ENCODE measurements around the gene SOX5. TPM values are rescaled to one million over a fixed set of nuclear protein-coding genes. Genes with fewer than 3 reads are reported as not detected.
"Not testable (repeated sequence)": the region's sequence is repeated elsewhere in the genome, so short reads cannot be mapped to it uniquely, and the experiment has no call there.

SOX5 gene
- polyA plus RNA-seq, 2 donors, result 0.24 to 0.33 TPM

- Histone ChIP-seq H3K36me3 (ENCODE audit: control insufficient read depth in 2 of 2, insufficient read depth in 2 of 2, low read length in 1 of 2) (no peaks in the 10 kb centered on the region), H3K27ac (ENCODE audit: low read depth in 2 of 2, low read length in 1 of 2) (no peak overlapping the region), H3K9me3 (ENCODE audit: control insufficient read depth in 2 of 2, insufficient read depth in 1 of 2, low read depth in 1 of 2, low read length in 1 of 2) (no peaks in the 10 kb centered on the region), H3K4me1 (ENCODE audit: control insufficient read depth in 2 of 2, insufficient read depth in 2 of 2, low read length in 1 of 2) (no peaks in the 10 kb centered on the region), H3K4me3 (ENCODE audit: low read depth in 1 of 2, low read length in 2 of 2) (no peak overlapping the region), H3K27me3 (ENCODE audit: control insufficient read depth in 1 of 2, insufficient read depth in 2 of 2, low read length in 2 of 2) (no peaks in the 10 kb centered on the region)
- 71 to 81% methylated on average over 2 of the region's 2 CpGs for WGBS, 2 donors
These were observed 445.9 kb downstream of the SOX5 start for GRCh38 chr12:23503544-23503943.

- WGBS, 2 donors, result 69 to 80% methylated on average over 3 of the region's 3 CpGs
- no peaks in the 10 kb centered on the region for H3K9me3 ChIP-seq (ENCODE audit: control insufficient read depth in 2 of 2, insufficient read depth in 1 of 2, low read depth in 1 of 2, low read length in 1 of 2)
- no peaks in the 10 kb centered on the region for H3K27me3 ChIP-seq (ENCODE audit: control insufficient read depth in 1 of 2, insufficient read depth in 2 of 2, low read length in 2 of 2)
- H3K4me3 ChIP-seq (ENCODE audit: low read depth in 1 of 2, low read length in 2 of 2), result no peak overlapping the region
- H3K36me3 ChIP-seq (ENCODE audit: control insufficient read depth in 2 of 2, insufficient read depth in 2 of 2, low read length in 1 of 2), result no peaks in the 10 kb centered on the region
- no peak overlapping the region for H3K27ac ChIP-seq (ENCODE audit: low read depth in 2 of 2, low read length in 1 of 2)
- H3K4me1 ChIP-seq (ENCODE audit: control insufficient read depth in 2 of 2, insufficient read depth in 2 of 2, low read length in 1 of 2), result no peaks in the 10 kb centered on the region
These were observed 447.2 kb downstream of the SOX5 start for GRCh38 chr12:23502259-23502658.

- H3K36me3 ChIP-seq (ENCODE audit: control insufficient read depth in 2 of 2, insufficient read depth in 2 of 2, low read length in 1 of 2), result no peaks in the 10 kb centered on the region
- WGBS, 2 donors, result 61 to 75% methylated on average over 2 of the region's 2 CpGs
- no peaks in the 10 kb centered on the region for H3K27me3 ChIP-seq (ENCODE audit: control insufficient read depth in 1 of 2, insufficient read depth in 2 of 2, low read length in 2 of 2)
- no peaks in the 10 kb centered on the region for H3K4me1 ChIP-seq (ENCODE audit: control insufficient read depth in 2 of 2, insufficient read depth in 2 of 2, low read length in 1 of 2)
- no peaks in the 10 kb centered on the region for H3K9me3 ChIP-seq (ENCODE audit: control insufficient read depth in 2 of 2, insufficient read depth in 1 of 2, low read depth in 1 of 2, low read length in 1 of 2)
- no peak overlapping the region for H3K4me3 ChIP-seq (ENCODE audit: low read depth in 1 of 2, low read length in 2 of 2)
- H3K27ac ChIP-seq (ENCODE audit: low read depth in 2 of 2, low read length in 1 of 2), result no peak overlapping the region
These were observed 454.0 kb downstream of the SOX5 start for GRCh38 chr12:23495472-23495871.

- WGBS, 2 donors, result 61 to 76% methylated on average over 1 of the region's 1 CpG
- Histone ChIP-seq H3K4me1 (ENCODE audit: control insufficient read depth in 2 of 2, insufficient read depth in 2 of 2, low read length in 1 of 2) (no peaks in the 10 kb centered on the region), H3K9me3 (ENCODE audit: control insufficient read depth in 2 of 2, insufficient read depth in 1 of 2, low read depth in 1 of 2, low read length in 1 of 2) (no peaks in the 10 kb centered on the region), H3K4me3 (ENCODE audit: low read depth in 1 of 2, low read length in 2 of 2) (no peak overlapping the region), H3K27ac (ENCODE audit: low read depth in 2 of 2, low read length in 1 of 2) (no peak overlapping the region), H3K27me3 (ENCODE audit: control insufficient read depth in 1 of 2, insufficient read depth in 2 of 2, low read length in 2 of 2) (no peaks in the 10 kb centered on the region), H3K36me3 (ENCODE audit: control insufficient read depth in 2 of 2, insufficient read depth in 2 of 2, low read length in 1 of 2) (no peaks in the 10 kb centered on the region)
These were observed 455.8 kb downstream of the SOX5 start for GRCh38 chr12:23493672-23494071.

- not testable (repeated sequence) for H3K4me1 ChIP-seq (ENCODE audit: control insufficient read depth in 2 of 2, insufficient read depth in 2 of 2, low read length in 1 of 2); H3K27me3 ChIP-seq (ENCODE audit: control insufficient read depth in 1 of 2, insufficient read depth in 2 of 2, low read length in 2 of 2); H3K4me3 ChIP-seq (ENCODE audit: low read depth in 1 of 2, low read length in 2 of 2); H3K27ac ChIP-seq (ENCODE audit: low read depth in 2 of 2, low read length in 1 of 2); H3K9me3 ChIP-seq (ENCODE audit: control insufficient read depth in 2 of 2, insufficient read depth in 1 of 2, low read depth in 1 of 2, low read length in 1 of 2); H3K36me3 ChIP-seq (ENCODE audit: control insufficient read depth in 2 of 2, insufficient read depth in 2 of 2, low read length in 1 of 2)
- 68 to 73% methylated on average over 3 of the region's 3 CpGs for WGBS, 2 donors
These were observed 458.4 kb downstream of the SOX5 start for GRCh38 chr12:23491029-23491428.

- H3K4me1 ChIP-seq (ENCODE audit: control insufficient read depth in 2 of 2, insufficient read depth in 2 of 2, low read length in 1 of 2), result no peaks in the 10 kb centered on the region
These were observed 461.3 kb downstream of the SOX5 start for GRCh38 chr12:23488130-23488529.

GRCh38 chr12:23484238-23484637, 465.2 kb downstream of the SOX5 start:
- H3K36me3 ChIP-seq (ENCODE audit: control insufficient read depth in 2 of 2, insufficient read depth in 2 of 2, low read length in 1 of 2), result no peaks in the 10 kb centered on the region
- no peaks in the 10 kb centered on the region for H3K27me3 ChIP-seq (ENCODE audit: control insufficient read depth in 1 of 2, insufficient read depth in 2 of 2, low read length in 2 of 2)
- H3K27ac ChIP-seq (ENCODE audit: low read depth in 2 of 2, low read length in 1 of 2), result no peak overlapping the region
- WGBS, 2 donors, result 76 to 79% methylated on average over 2 of the region's 2 CpGs
- no peaks in the 10 kb centered on the region for H3K9me3 ChIP-seq (ENCODE audit: control insufficient read depth in 2 of 2, insufficient read depth in 1 of 2, low read depth in 1 of 2, low read length in 1 of 2)
- no peaks in the 10 kb centered on the region for H3K4me1 ChIP-seq (ENCODE audit: control insufficient read depth in 2 of 2, insufficient read depth in 2 of 2, low read length in 1 of 2)
- no peak overlapping the region for H3K4me3 ChIP-seq (ENCODE audit: low read depth in 1 of 2, low read length in 2 of 2)

More at GRCh38 chr12:23488130-23488529, 461.3 kb downstream of the SOX5 start:
- Histone ChIP-seq H3K27me3 (ENCODE audit: control insufficient read depth in 1 of 2, insufficient read depth in 2 of 2, low read length in 2 of 2) (no peaks in the 10 kb centered on the region), H3K36me3 (ENCODE audit: control insufficient read depth in 2 of 2, insufficient read depth in 2 of 2, low read length in 1 of 2) (no peaks in the 10 kb centered on the region), H3K27ac (ENCODE audit: low read depth in 2 of 2, low read length in 1 of 2) (no peak overlapping the region), H3K9me3 (ENCODE audit: control insufficient read depth in 2 of 2, insufficient read depth in 1 of 2, low read depth in 1 of 2, low read length in 1 of 2) (no peaks in the 10 kb centered on the region), H3K4me3 (ENCODE audit: low read depth in 1 of 2, low read length in 2 of 2) (no peak overlapping the region)
- 65 to 74% methylated on average over 2 of the region's 2 CpGs for whole genome bisulfite sequencing, 2 donors

GRCh38 chr12:23482571-23482970, 466.9 kb downstream of the SOX5 start:
- Histone ChIP-seq H3K4me3 (ENCODE audit: low read depth in 1 of 2, low read length in 2 of 2) (no peak overlapping the region), H3K27ac (ENCODE audit: low read depth in 2 of 2, low read length in 1 of 2) (no peak overlapping the region), H3K27me3 (ENCODE audit: control insufficient read depth in 1 of 2, insufficient read depth in 2 of 2, low read length in 2 of 2) (no peaks in the 10 kb centered on the region), H3K4me1 (ENCODE audit: control insufficient read depth in 2 of 2, insufficient read depth in 2 of 2, low read length in 1 of 2) (no peaks in the 10 kb centered on the region), H3K9me3 (ENCODE audit: control insufficient read depth in 2 of 2, insufficient read depth in 1 of 2, low read depth in 1 of 2, low read length in 1 of 2) (no peaks in the 10 kb centered on the region), H3K36me3 (ENCODE audit: control insufficient read depth in 2 of 2, insufficient read depth in 2 of 2, low read length in 1 of 2) (no peaks in the 10 kb centered on the region)
- WGBS, 2 donors, result 45 to 68% methylated on average over 1 of the region's 1 CpG

Measured in esophagus (tissue), 2 donors.